Measurements from ENCODE around the gene DOK4. TPM values are rescaled to one million over a fixed set of nuclear protein-coding genes. Genes with fewer than 3 reads are reported as not detected.
"Not testable (repeated sequence)": the region's sequence is repeated elsewhere in the genome, so short reads cannot be mapped to it uniquely, and the experiment has no call there.

The DOK4 gene
- total RNA-seq, 1 donor from 2014 or later = 23.4 TPM

GRCh38 chr16:57502048-57502775 lies 15.9 kb upstream of the DOK4 start:
- H3K4me3 Mint-ChIP-seq (ENCODE audit: unreplicated experiment) = no peak overlapping the region
- no peak overlapping the region for H3K27ac Mint-ChIP-seq (ENCODE audit: unreplicated experiment)
- peaks cover 1% of the 10 kb centered on the region for H3K27me3 Mint-ChIP-seq (ENCODE audit: unreplicated experiment)
- no peaks in the 10 kb centered on the region for H3K36me3 Mint-ChIP-seq (ENCODE audit: unreplicated experiment)
- no peak for DNase-seq
- TF ChIP-seq CTCF (IDR thresholded peaks at IDR 0.05; ENCODE audit: partially characterized antibody, unreplicated experiment) = no peak
- H3K9me3 Mint-ChIP-seq (ENCODE audit: unreplicated experiment) = peaks cover 3% of the 10 kb centered on the region
- H3K4me1 Mint-ChIP-seq (ENCODE audit: low read depth, unreplicated experiment) = peaks cover 19% of the 10 kb centered on the region

GRCh38 chr16:57501492-57501891 lies 15.2 kb upstream of the DOK4 start:
- H3K4me3 Mint-ChIP-seq (ENCODE audit: unreplicated experiment) = no peak overlapping the region
- H3K4me1 Mint-ChIP-seq (ENCODE audit: low read depth, unreplicated experiment) = peaks cover 16% of the 10 kb centered on the region
- no peaks in the 10 kb centered on the region for H3K36me3 Mint-ChIP-seq (ENCODE audit: unreplicated experiment)
- peaks cover 3% of the 10 kb centered on the region for H3K9me3 Mint-ChIP-seq (ENCODE audit: unreplicated experiment)
- no peak overlapping the region for H3K27ac Mint-ChIP-seq (ENCODE audit: unreplicated experiment)
- TF ChIP-seq CTCF (IDR thresholded peaks at IDR 0.05; ENCODE audit: partially characterized antibody, unreplicated experiment) = no peak
- H3K27me3 Mint-ChIP-seq (ENCODE audit: unreplicated experiment) = peaks cover 1% of the 10 kb centered on the region
- DNase-seq = no peak

- Mint-ChIP-seq H3K27ac (ENCODE audit: unreplicated experiment) (no peak overlapping the region), H3K9me3 (ENCODE audit: unreplicated experiment) (peaks cover 3% of the 10 kb centered on the region), H3K4me3 (ENCODE audit: unreplicated experiment) (no peak overlapping the region), H3K4me1 (ENCODE audit: low read depth, unreplicated experiment) (peaks cover 16% of the 10 kb centered on the region), H3K27me3 (ENCODE audit: unreplicated experiment) (peaks cover 1% of the 10 kb centered on the region), H3K36me3 (ENCODE audit: unreplicated experiment) (no peaks in the 10 kb centered on the region)
- no peak for DNase-seq
- TF ChIP-seq CTCF (IDR thresholded peaks at IDR 0.05; ENCODE audit: partially characterized antibody, unreplicated experiment) = no peak
These were observed 14.4 kb upstream of the DOK4 start for GRCh38 chr16:57500578-57501111.

- not testable (repeated sequence) for H3K9me3 Mint-ChIP-seq (ENCODE audit: unreplicated experiment); DNase-seq; H3K4me3 Mint-ChIP-seq (ENCODE audit: unreplicated experiment); H3K27me3 Mint-ChIP-seq (ENCODE audit: unreplicated experiment); H3K27ac Mint-ChIP-seq (ENCODE audit: unreplicated experiment); H3K36me3 Mint-ChIP-seq (ENCODE audit: unreplicated experiment)
- H3K4me1 Mint-ChIP-seq (ENCODE audit: low read depth, unreplicated experiment) = peaks cover 16% of the 10 kb centered on the region
These were observed 13.6 kb upstream of the DOK4 start for GRCh38 chr16:57499941-57500340.

GRCh38 chr16:57498031-57498430 lies 11.7 kb upstream of the DOK4 start:
- no peak for DNase-seq
- no peak for TF ChIP-seq CTCF (IDR thresholded peaks at IDR 0.05; ENCODE audit: partially characterized antibody, unreplicated experiment)
- H3K27ac Mint-ChIP-seq (ENCODE audit: unreplicated experiment) = no peak overlapping the region
- H3K36me3 Mint-ChIP-seq (ENCODE audit: unreplicated experiment) = no peaks in the 10 kb centered on the region
- H3K27me3 Mint-ChIP-seq (ENCODE audit: unreplicated experiment) = peaks cover 1% of the 10 kb centered on the region
- H3K4me3 Mint-ChIP-seq (ENCODE audit: unreplicated experiment) = no peak overlapping the region
- H3K9me3 Mint-ChIP-seq (ENCODE audit: unreplicated experiment) = peaks cover 3% of the 10 kb centered on the region
- peaks cover 10% of the 10 kb centered on the region for H3K4me1 Mint-ChIP-seq (ENCODE audit: low read depth, unreplicated experiment)

All from glutamatergic neuron (in vitro differentiated cells).